ENCODE data around the gene RET.

- TF ChIP-seq EZH2phosphoT487 (IDR thresholded peaks at IDR 0.05; ENCODE audit: borderline replicate concordance, low read length) = no peak
- no peak for TF ChIP-seq CTCF (IDR thresholded peaks at IDR 0.05; ENCODE audit: low read depth, low read length, poor library complexity, severe bottlenecking)
Observed at GRCh38 chr10:43042503-43043341, 34.1 kb upstream of the RET start.

All from DOHH2 (cell line).